Panc1 (cell line): ENCODE data around the gene CYBA. TPM values are rescaled to one million over a fixed set of nuclear protein-coding genes. Genes with fewer than 3 reads are reported as not detected.

Source experiments
- ATAC-seq: fragments of 200-7000 bp; cut with Tn5 transposase; 2 replicates; pipeline ENCODE4 v1.9.1; 2020; ENCODE audit warnings: mild to moderate bottlenecking, moderate library complexity
- BruUV-seq: library from RNA; stranded (reverse); fragments of 400-500 nt; replicated peaks from 2 replicates; lab custom pipeline; 2021; lab: Mats Ljungman, UMichigan
- CTCF ChIA-PET: fragments of 300-600 bp; sonication (Branson Sonifier 250); formaldehyde crosslinking; loops from one replicate; lab custom pipeline; 2022; ENCODE audit warnings: antibody characterized with exemption; lab: Charles Lee
- POLR2A ChIA-PET: fragments of 300-600 bp; sonication (Branson Sonifier 250); formaldehyde crosslinking; loops from one replicate; lab custom pipeline; 2022; ENCODE audit warnings: antibody characterized with exemption; lab: Charles Lee
- DNase-seq: peaks from one replicate; pipeline ENCODE4 v3.0.0-alpha.2; 2010; ENCODE audit warnings: low read depth, low spot score
- H3K27ac ChIP-seq: 2 replicates; pipeline ENCODE4 v1.5.1; 2011; ENCODE audit warnings: mild to moderate bottlenecking, low read length, inconsistent platforms
- H3K27me3 ChIP-seq: fragments of 200-500 bp; sonication (Bioruptor generic); 2 replicates; pipeline ENCODE4 v1.6.0; 2014; ENCODE audit warnings: low read length, inconsistent platforms; ENCODE audit not compliant: control insufficient read depth, insufficient read depth
- H3K36me3 ChIP-seq: fragments of 200-500 bp; sonication (Bioruptor generic); 2 replicates; pipeline ENCODE4 v1.5.1; 2014; ENCODE audit warnings: inconsistent platforms, mild to moderate bottlenecking, low read length, moderate library complexity; ENCODE audit not compliant: control insufficient read depth, insufficient read depth
- H3K4me1 ChIP-seq: 2 replicates; pipeline ENCODE4 v1.5.1; 2011; ENCODE audit warnings: inconsistent platforms, mild to moderate bottlenecking, low read length, moderate library complexity; ENCODE audit not compliant: control insufficient read depth, insufficient read depth
- H3K4me3 ChIP-seq, 2 experiments: 2 replicates each; pipeline ENCODE4 v1.5.1; 2011 to 2012; ENCODE audit warnings: low read depth in 2 of 2, low read length in 2 of 2, mild to moderate bottlenecking in 2 of 2, inconsistent platforms in 1 of 2, moderate library complexity in 1 of 2
- H3K9me3 ChIP-seq: fragments of 200-500 bp; sonication (Bioruptor generic); 2 replicates; pipeline ENCODE4 v1.5.1; 2014; ENCODE audit warnings: low read depth, mild to moderate bottlenecking, inconsistent platforms, low read length, moderate library complexity; ENCODE audit not compliant: control insufficient read depth, insufficient read depth
- POLR2AphosphoS5 ChIP-seq: IDR thresholded peaks from 2 replicates; pipeline ENCODE4 v1.6.1; 2012; ENCODE audit warnings: mild to moderate bottlenecking, low read depth, low read length, moderate library complexity
- SIN3A ChIP-seq: IDR thresholded peaks from 2 replicates; pipeline ENCODE4 v1.6.1; 2012; ENCODE audit warnings: low read depth, mild to moderate bottlenecking, low read length, moderate library complexity, borderline replicate concordance; ENCODE audit not compliant: insufficient read depth
- TCF7L2 ChIP-seq: IDR thresholded peaks from 2 replicates; pipeline ENCODE4 v1.6.1; 2011; ENCODE audit warnings: mild to moderate bottlenecking, low read depth, low read length, inconsistent platforms
- in situ Hi-C: cut with HindIII; loops from 2 replicates; pipeline ENCODE4 v1.10.0; 2016; ENCODE audit warnings: low sequenced_read_pairs, low pct_unique_long_range_greater_than_20kb
- intact Hi-C: fragments of 100-400 bp; cut with micrococcal nuclease; formaldehyde crosslinking; loops from one replicate; pipeline ENCODE4 v1.10.0; 2022; ENCODE audit not compliant: unreplicated experiment
- total RNA-seq: library from RNA; stranded (reverse); gene quantifications from one replicate; pipeline ENCODE4 v1.2.1, GENCODE V29; 2021; ENCODE audit not compliant: unreplicated experiment
- TF ChIP-seq, protein P1 (sequence below), 2 experiments: IDR thresholded peaks; 2 replicates each; pipeline ENCODE4 v1.6.1; 2011 to 2012; ENCODE audit warnings: low read depth in 2 of 2, control low read depth in 1 of 2, low read length in 1 of 2, mild to moderate bottlenecking in 1 of 2, moderate library complexity in 1 of 2; ENCODE audit not compliant: insufficient read depth in 1 of 2
- TF ChIP-seq, protein P2 (sequence below): fragments of 450-650 bp; IDR thresholded peaks from 2 replicates; pipeline ENCODE4 v1.5.1; 2017; ENCODE audit warnings: mild to moderate bottlenecking

Gene CYBA
- total RNA-seq, 1 experiment from 2014 or later: 233 TPM

- ATAC-seq (no peak), DNase-seq (no peak)
- ChIA-PET CTCF (interaction anchor here (1.3 kb wide), 1 partner anchor 9 kb away, joined by 3 read pairs; no protein-coding TSS in a partner anchor), POLR2A (interaction anchor here (0.5 kb wide), 1 partner anchor 19 kb away, joined by 4 read pairs; no protein-coding TSS in a partner anchor)
- Histone ChIP-seq H3K4me3 (no peak overlapping the region), H3K27me3 (no peaks in the 10 kb centered on the region), H3K36me3 (no peaks in the 10 kb centered on the region), H3K27ac (no peak overlapping the region), H3K9me3 (no peaks in the 10 kb centered on the region), H3K4me1 (no peaks in the 10 kb centered on the region; the same call in 1 of the 2 replicates)
- no TSS peak for BruUV-seq
- TF ChIP-seq TCF7L2 (no peak), SIN3A (no peak), POLR2AphosphoS5 (no peak)
- TF ChIP-seq, protein P1, sequence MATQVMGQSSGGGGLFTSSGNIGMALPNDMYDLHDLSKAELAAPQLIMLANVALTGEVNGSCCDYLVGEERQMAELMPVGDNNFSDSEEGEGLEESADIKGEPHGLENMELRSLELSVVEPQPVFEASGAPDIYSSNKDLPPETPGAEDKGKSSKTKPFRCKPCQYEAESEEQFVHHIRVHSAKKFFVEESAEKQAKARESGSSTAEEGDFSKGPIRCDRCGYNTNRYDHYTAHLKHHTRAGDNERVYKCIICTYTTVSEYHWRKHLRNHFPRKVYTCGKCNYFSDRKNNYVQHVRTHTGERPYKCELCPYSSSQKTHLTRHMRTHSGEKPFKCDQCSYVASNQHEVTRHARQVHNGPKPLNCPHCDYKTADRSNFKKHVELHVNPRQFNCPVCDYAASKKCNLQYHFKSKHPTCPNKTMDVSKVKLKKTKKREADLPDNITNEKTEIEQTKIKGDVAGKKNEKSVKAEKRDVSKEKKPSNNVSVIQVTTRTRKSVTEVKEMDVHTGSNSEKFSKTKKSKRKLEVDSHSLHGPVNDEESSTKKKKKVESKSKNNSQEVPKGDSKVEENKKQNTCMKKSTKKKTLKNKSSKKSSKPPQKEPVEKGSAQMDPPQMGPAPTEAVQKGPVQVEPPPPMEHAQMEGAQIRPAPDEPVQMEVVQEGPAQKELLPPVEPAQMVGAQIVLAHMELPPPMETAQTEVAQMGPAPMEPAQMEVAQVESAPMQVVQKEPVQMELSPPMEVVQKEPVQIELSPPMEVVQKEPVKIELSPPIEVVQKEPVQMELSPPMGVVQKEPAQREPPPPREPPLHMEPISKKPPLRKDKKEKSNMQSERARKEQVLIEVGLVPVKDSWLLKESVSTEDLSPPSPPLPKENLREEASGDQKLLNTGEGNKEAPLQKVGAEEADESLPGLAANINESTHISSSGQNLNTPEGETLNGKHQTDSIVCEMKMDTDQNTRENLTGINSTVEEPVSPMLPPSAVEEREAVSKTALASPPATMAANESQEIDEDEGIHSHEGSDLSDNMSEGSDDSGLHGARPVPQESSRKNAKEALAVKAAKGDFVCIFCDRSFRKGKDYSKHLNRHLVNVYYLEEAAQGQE (IDR thresholded peaks at IDR 0.05; ENCODE audit: insufficient read depth in 1 of 2, low read depth in 2 of 2, low read length in 1 of 2): no peak
- TF ChIP-seq, protein P2, sequence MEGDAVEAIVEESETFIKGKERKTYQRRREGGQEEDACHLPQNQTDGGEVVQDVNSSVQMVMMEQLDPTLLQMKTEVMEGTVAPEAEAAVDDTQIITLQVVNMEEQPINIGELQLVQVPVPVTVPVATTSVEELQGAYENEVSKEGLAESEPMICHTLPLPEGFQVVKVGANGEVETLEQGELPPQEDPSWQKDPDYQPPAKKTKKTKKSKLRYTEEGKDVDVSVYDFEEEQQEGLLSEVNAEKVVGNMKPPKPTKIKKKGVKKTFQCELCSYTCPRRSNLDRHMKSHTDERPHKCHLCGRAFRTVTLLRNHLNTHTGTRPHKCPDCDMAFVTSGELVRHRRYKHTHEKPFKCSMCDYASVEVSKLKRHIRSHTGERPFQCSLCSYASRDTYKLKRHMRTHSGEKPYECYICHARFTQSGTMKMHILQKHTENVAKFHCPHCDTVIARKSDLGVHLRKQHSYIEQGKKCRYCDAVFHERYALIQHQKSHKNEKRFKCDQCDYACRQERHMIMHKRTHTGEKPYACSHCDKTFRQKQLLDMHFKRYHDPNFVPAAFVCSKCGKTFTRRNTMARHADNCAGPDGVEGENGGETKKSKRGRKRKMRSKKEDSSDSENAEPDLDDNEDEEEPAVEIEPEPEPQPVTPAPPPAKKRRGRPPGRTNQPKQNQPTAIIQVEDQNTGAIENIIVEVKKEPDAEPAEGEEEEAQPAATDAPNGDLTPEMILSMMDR: no peak
- intact Hi-C loops (no loop called here), in situ Hi-C loops (no loop called here)
These were observed 36.4 kb upstream of the CYBA start for GRCh38 chr16:88687254-88687576.

- intact Hi-C loops: no loop called here
- TF ChIP-seq, protein P2: no peak
- TF ChIP-seq TCF7L2: no peak
- TF ChIP-seq, protein P1 (IDR thresholded peaks at IDR 0.05; ENCODE audit: insufficient read depth in 1 of 2, low read depth in 2 of 2, low read length in 1 of 2): no peak
- no peak for TF ChIP-seq SIN3A
- no peak for TF ChIP-seq POLR2AphosphoS5
- peak; percentile 92 for ATAC-seq
These were observed 35.8 kb upstream of the CYBA start, which contains the start of gene SNAI3 for GRCh38 chr16:88686439-88687253. SNAI3 (minus strand) TSS chr16:88686507; CDS start chr16:88686406, 101 bp downstream.

More at GRCh38 chr16:88686439-88687253, 35.8 kb upstream of the CYBA start, which contains the start of gene SNAI3:
- CTCF ChIA-PET: interaction anchor here (1.3 kb wide), 1 partner anchor 10 kb away, joined by 3 read pairs; no protein-coding TSS in a partner anchor
- BruUV-seq: no TSS peak
- Histone ChIP-seq H3K36me3 (no peaks in the 10 kb centered on the region), H3K9me3 (no peaks in the 10 kb centered on the region), H3K4me3 (peak within 1 kb of the TSS; percentile 45 to 58), H3K27ac (no peak within 1 kb of the TSS), H3K4me1 (no peaks in the 10 kb centered on the region; the same call in 1 of the 2 replicates), H3K27me3 (no peaks in the 10 kb centered on the region)
- no peak for DNase-seq
- in situ Hi-C loops: no loop called here
- POLR2A ChIA-PET: interaction anchor here (0.5 kb wide), 1 partner anchor 19 kb away, joined by 4 read pairs; no protein-coding TSS in a partner anchor
